ENCODE results near the gene POLR3K.

GRCh38 chr16:67183-67791 is 13.9 kb upstream of the POLR3K start:
- TF ChIP-seq POLR2A (IDR thresholded peaks at IDR 0.05) (no peak), CTCF (IDR thresholded peaks at IDR 0.05) (no peak)

All from suprapubic skin (tissue), 3 donors.